Lower leg skin (tissue), 3 donors: ENCODE results near the gene RPRD1B.

ENCODE experiments used
- POLR2A ChIP-seq, 2 donors: fragments of 450-650 bp; IDR thresholded peaks; one replicate each; pipeline ENCODE4 v1.6.1; 2016 to 2017; ENCODE audit warnings: antibody characterized with exemption in 2 of 2, mild to moderate bottlenecking in 1 of 2, moderate library complexity in 1 of 2
- TF ChIP-seq, protein P1 (sequence below), 3 donors: fragments of 450-650 bp; IDR thresholded peaks; one replicate each; pipeline ENCODE4 v1.5.1; 2016; ENCODE audit warnings: antibody characterized with exemption in 3 of 3, mild to moderate bottlenecking in 3 of 3, moderate library complexity in 2 of 3

DNA sequence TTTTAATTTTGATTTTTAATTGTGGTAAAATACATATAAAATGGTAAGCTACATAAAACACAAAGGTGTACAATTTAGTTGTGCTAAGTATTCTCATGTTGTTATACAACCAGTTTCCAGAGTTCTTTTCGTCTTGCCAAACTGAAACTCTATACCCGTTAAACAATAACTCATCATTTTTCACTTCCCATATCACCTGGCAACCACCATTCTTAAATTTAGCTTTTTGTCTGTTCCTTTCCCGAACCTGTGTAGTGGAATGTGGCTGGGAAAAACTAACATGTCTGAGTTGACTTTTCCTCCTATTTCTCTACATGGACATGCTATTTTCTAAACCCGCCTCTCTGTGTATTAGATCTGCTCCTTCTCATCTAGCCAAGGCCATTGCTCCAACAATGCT, 27.6 kb downstream of the RPRD1B start:
- TF ChIP-seq POLR2A (IDR thresholded peaks at IDR 0.05), result no peak
- TF ChIP-seq, protein P1, sequence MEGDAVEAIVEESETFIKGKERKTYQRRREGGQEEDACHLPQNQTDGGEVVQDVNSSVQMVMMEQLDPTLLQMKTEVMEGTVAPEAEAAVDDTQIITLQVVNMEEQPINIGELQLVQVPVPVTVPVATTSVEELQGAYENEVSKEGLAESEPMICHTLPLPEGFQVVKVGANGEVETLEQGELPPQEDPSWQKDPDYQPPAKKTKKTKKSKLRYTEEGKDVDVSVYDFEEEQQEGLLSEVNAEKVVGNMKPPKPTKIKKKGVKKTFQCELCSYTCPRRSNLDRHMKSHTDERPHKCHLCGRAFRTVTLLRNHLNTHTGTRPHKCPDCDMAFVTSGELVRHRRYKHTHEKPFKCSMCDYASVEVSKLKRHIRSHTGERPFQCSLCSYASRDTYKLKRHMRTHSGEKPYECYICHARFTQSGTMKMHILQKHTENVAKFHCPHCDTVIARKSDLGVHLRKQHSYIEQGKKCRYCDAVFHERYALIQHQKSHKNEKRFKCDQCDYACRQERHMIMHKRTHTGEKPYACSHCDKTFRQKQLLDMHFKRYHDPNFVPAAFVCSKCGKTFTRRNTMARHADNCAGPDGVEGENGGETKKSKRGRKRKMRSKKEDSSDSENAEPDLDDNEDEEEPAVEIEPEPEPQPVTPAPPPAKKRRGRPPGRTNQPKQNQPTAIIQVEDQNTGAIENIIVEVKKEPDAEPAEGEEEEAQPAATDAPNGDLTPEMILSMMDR (IDR thresholded peaks at IDR 0.05), result no peak
